Stomach (tissue), 9 donors: ENCODE measurements around the gene GRIA3. TPM values are rescaled to one million over a fixed set of nuclear protein-coding genes. Genes with fewer than 3 reads are reported as not detected.

Source experiments
- DNase-seq, 2 donors: peaks; one replicate each; pipeline versions ENCODE4 v3.0.0 to v3.0.0-alpha.2; 2013 to 2019
- H3K27ac ChIP-seq, 5 donors: fragments of 200-600 bp in 4 of 5; sonication (generic) in 4 of 5; one replicate each; pipeline ENCODE4 v1.5.1; 2013 to 2019; ENCODE audit warnings: mild to moderate bottlenecking in 1 of 5, moderate library complexity in 1 of 5
- H3K27me3 ChIP-seq, 3 donors: fragments of 200-600 bp; sonication (generic); one replicate each; pipeline ENCODE4 v1.5.1; 2017 to 2019; ENCODE audit warnings: mixed run types in 1 of 3
- H3K36me3 ChIP-seq, 4 donors: fragments of 200-600 bp; sonication (generic); 1 replicate in 3 of 4; 2 replicates in 1 of 4; pipeline ENCODE4 v1.5.1; 2016 to 2019
- H3K4me1 ChIP-seq, 4 donors: fragments of 200-600 bp; sonication (generic); one replicate each; pipeline ENCODE4 v1.5.1; 2016 to 2019
- H3K4me3 ChIP-seq, 4 donors: fragments of 200-600 bp; sonication (generic) in 3 of 4; one replicate each; pipeline ENCODE4 v1.5.1; 2016 to 2019; ENCODE audit warnings: mild to moderate bottlenecking in 1 of 4
- H3K9me3 ChIP-seq, 4 donors: fragments of 200-600 bp; sonication (generic); one replicate each; pipeline ENCODE4 v1.5.1; 2016 to 2019
- EP300 ChIP-seq: sonication (generic); formaldehyde crosslinking; IDR thresholded peaks from one replicate; pipeline ENCODE4 v1.6.1; 2017; ENCODE audit warnings: antibody characterized with exemption
- POLR2A ChIP-seq, 4 donors: fragments of 450-650 bp; IDR thresholded peaks; one replicate each; pipeline ENCODE4 v1.6.1; 2016; ENCODE audit warnings: antibody characterized with exemption in 4 of 4, control low read depth in 2 of 4, mild to moderate bottlenecking in 1 of 4, moderate library complexity in 1 of 4
- POLR2AphosphoS5 ChIP-seq, 3 donors: sonication (generic); formaldehyde crosslinking; IDR thresholded peaks; one replicate each; pipeline ENCODE4 v1.6.1; 2016; ENCODE audit warnings: antibody characterized with exemption in 3 of 3
- WGBS, 5 donors: extraction: QIAGEN DNeasy Blood & Tissue Kit in 3 of 5; methylation state at CpG; one replicate each; pipeline versions ENCODE4 v1.1.5 to v1.1.7; 2013 to 2018; 5-methylcytosine and 5-hydroxymethylcytosine counted together
- intact Hi-C: fragments of 100-400 bp; cut with DNase I; formaldehyde crosslinking; loops from one replicate; pipeline ENCODE4 v1.15.1; 2023; ENCODE audit warnings: low total_unique reads
- polyA plus RNA-seq, 3 donors: library from polyadenylated mRNA; stranded (reverse); fragments of 200-250 nt; gene quantifications; one replicate each; pipeline ENCODE4 v1.2.3, GENCODE V29; 2013
- total RNA-seq, 5 donors: library from RNA; depleted of rRNA; stranded (reverse); fragments of >200 nt; gene quantifications; one replicate each; pipeline versions ENCODE4 v1.1.0 to v1.2.3, GENCODE V29; 2014 to 2016
- TF ChIP-seq, protein P1 (sequence below), 7 experiments: fragments of 450-650 bp in 4 of 7; fragments of 200-600 bp in 3 of 7; sonication (generic) in 3 of 7; IDR thresholded peaks; one replicate each; pipeline ENCODE4 v1.5.1; 2016 to 2019; ENCODE audit warnings: antibody characterized with exemption in 7 of 7, control low read depth in 2 of 7, mild to moderate bottlenecking in 1 of 7
- donor health status: healthy with polysubstance abuse.
- donor health status: Bipolar disorder and iron deficiency.
- donor health status: healthy.

Gene GRIA3
- total and polyA plus RNA-seq, 8 donors, result 0.87 to 4.7 (median 2.1) TPM; not detected in 3

DNA sequence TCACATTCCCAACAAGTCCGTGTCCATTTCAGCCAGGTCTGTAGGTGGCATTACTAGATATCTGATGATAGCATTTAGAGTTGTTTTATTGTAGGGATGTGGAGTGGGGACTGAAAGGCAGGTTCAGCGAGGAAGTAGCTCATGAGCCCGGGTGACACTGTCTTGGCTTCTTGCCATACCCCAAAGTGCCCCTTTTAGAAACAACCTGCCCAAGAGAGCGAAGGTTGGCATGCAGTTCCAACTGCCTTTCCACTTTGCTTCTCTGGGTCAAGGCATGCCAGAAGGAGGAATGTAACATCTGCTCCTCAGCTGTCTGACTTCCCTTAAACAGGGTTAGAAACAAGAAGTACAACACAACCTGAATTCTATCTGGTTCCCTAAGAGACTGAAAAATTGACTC lies 9.0 kb downstream of the GRIA3 start:
- no peaks in the 10 kb centered on the region for H3K4me1 ChIP-seq
- DNase-seq, result no peak
- WGBS, 5 donors, result 51 to 89% (median 61%) methylated on average over 4 of the region's 4 CpGs
- intact Hi-C loops, result no loop called here
- no peak overlapping the region for H3K4me3 ChIP-seq
- no peaks in the 10 kb centered on the region for H3K36me3 ChIP-seq
- TF ChIP-seq POLR2AphosphoS5 (IDR thresholded peaks at IDR 0.05) (no peak), POLR2A (IDR thresholded peaks at IDR 0.05) (no peak), EP300 (no peak)
- TF ChIP-seq, protein P1, sequence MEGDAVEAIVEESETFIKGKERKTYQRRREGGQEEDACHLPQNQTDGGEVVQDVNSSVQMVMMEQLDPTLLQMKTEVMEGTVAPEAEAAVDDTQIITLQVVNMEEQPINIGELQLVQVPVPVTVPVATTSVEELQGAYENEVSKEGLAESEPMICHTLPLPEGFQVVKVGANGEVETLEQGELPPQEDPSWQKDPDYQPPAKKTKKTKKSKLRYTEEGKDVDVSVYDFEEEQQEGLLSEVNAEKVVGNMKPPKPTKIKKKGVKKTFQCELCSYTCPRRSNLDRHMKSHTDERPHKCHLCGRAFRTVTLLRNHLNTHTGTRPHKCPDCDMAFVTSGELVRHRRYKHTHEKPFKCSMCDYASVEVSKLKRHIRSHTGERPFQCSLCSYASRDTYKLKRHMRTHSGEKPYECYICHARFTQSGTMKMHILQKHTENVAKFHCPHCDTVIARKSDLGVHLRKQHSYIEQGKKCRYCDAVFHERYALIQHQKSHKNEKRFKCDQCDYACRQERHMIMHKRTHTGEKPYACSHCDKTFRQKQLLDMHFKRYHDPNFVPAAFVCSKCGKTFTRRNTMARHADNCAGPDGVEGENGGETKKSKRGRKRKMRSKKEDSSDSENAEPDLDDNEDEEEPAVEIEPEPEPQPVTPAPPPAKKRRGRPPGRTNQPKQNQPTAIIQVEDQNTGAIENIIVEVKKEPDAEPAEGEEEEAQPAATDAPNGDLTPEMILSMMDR (IDR thresholded peaks at IDR 0.05), result no peak
- H3K27ac ChIP-seq, result no peak overlapping the region
- no peaks in the 10 kb centered on the region for H3K9me3 ChIP-seq
- no peaks in the 10 kb centered on the region for H3K27me3 ChIP-seq

GRCh38 chrX:123199338-123199737 lies 15.3 kb downstream of the GRIA3 start:
- Histone ChIP-seq H3K9me3 (no peaks in the 10 kb centered on the region), H3K27me3 (no peaks in the 10 kb centered on the region), H3K4me3 (no peak overlapping the region), H3K36me3 (no peaks in the 10 kb centered on the region), H3K27ac (no peak overlapping the region), H3K4me1 (no peaks in the 10 kb centered on the region)
- no peak for TF ChIP-seq POLR2AphosphoS5 (IDR thresholded peaks at IDR 0.05)
- no peak for TF ChIP-seq EP300
- no peak for TF ChIP-seq POLR2A (IDR thresholded peaks at IDR 0.05)
- TF ChIP-seq, protein P1 (IDR thresholded peaks at IDR 0.05), result no peak
- no peak for DNase-seq
- intact Hi-C loops, result no loop called here
- 85 to 100% (median 90%) methylated on average over 1 of the region's 1 CpG for WGBS, 5 donors

- Histone ChIP-seq H3K9me3 (no peaks in the 10 kb centered on the region), H3K27me3 (no peaks in the 10 kb centered on the region), H3K4me3 (no peak overlapping the region), H3K27ac (no peak overlapping the region), H3K4me1 (no peaks in the 10 kb centered on the region), H3K36me3 (no peaks in the 10 kb centered on the region)
- TF ChIP-seq POLR2AphosphoS5 (IDR thresholded peaks at IDR 0.05) (no peak), EP300 (no peak), POLR2A (IDR thresholded peaks at IDR 0.05) (no peak)
- TF ChIP-seq, protein P1 (IDR thresholded peaks at IDR 0.05), result no peak
- peak in 1 of 2 donors; percentile 12 for DNase-seq
- intact Hi-C loops, result no loop called here
- WGBS, 5 donors, result 51 to 67% (median 56%) methylated on average over 5 of the region's 5 CpGs
These were observed 17.6 kb downstream of the GRIA3 start for GRCh38 chrX:123201720-123202119.

DNA sequence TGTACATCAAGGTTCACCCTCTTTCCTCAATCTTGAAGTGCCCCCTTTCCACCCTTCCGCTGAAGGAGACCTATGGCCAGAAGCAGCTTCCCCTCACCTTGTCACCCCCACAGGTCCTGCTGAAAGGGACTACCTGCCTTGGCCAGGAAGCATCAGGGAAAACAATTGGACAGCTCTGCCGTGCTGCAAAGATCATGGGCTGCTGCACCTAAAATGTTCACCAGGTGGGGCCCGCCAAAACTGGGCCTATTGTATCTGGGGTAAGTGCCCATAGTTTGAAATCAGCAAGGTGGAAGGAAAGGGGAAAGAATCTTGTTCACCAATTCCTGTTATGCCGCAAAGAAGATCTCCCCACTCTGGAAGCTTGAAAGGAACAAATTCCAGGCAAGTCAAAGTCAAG lies 18.4 kb downstream of the GRIA3 start:
- Histone ChIP-seq H3K9me3 (no peaks in the 10 kb centered on the region), H3K4me1 (no peaks in the 10 kb centered on the region), H3K27me3 (no peaks in the 10 kb centered on the region), H3K27ac (no peak overlapping the region), H3K36me3 (no peaks in the 10 kb centered on the region), H3K4me3 (no peak overlapping the region)
- no peak for TF ChIP-seq EP300
- TF ChIP-seq, protein P1 (IDR thresholded peaks at IDR 0.05), result no peak
- no peak for TF ChIP-seq POLR2A (IDR thresholded peaks at IDR 0.05)
- no peak for TF ChIP-seq POLR2AphosphoS5 (IDR thresholded peaks at IDR 0.05)
- intact Hi-C loops, result no loop called here
- DNase-seq, result no peak
- 53 to 95% (median 66%) methylated on average over 3 to 4 of the region's 4 CpGs for WGBS, 5 donors
